ENCODE results near the gene SORCS1. TPM values are rescaled to one million over a fixed set of nuclear protein-coding genes. Genes with fewer than 3 reads are reported as not detected.

The SORCS1 gene
- total and polyA plus RNA-seq, 4 donors, result 0.08 to 0.21 (median 0.09) TPM; not detected in 1

DNA sequence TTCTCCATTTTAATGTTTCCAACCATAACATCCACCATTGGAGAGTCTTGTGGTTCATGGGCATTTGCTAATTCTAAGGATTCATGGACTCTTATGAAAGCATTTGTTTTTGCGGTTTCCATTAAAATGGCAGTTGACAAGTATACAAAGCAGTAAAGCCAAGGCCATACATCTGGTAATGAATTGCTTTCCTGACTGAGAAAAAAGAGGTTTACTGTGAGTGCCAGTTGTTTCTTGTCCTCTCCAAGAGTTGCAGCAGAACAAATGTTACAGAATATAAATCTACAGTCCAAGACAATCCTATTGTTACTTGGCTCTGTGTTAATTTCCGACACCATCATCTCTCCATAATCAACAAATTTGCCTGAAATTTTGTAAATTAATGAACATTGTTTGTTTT lies 261.3 kb downstream of the SORCS1 start:
- TF ChIP-seq, protein P1, sequence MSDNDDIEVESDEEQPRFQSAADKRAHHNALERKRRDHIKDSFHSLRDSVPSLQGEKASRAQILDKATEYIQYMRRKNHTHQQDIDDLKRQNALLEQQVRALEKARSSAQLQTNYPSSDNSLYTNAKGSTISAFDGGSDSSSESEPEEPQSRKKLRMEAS (IDR thresholded peaks at IDR 0.05), result no peak
- TF ChIP-seq FOXA2 (IDR thresholded peaks at IDR 0.05) (no peak), GABPA (IDR thresholded peaks at IDR 0.05 in 1 of 2, conservative IDR thresholded peaks at IDR 0.05 in 1 of 2) (no peak), RXRA (IDR thresholded peaks at IDR 0.05) (no peak), TAF1 (conservative IDR thresholded peaks at IDR 0.05) (no peak), JUND (IDR thresholded peaks at IDR 0.05) (no peak), SP1 (IDR thresholded peaks at IDR 0.05) (no peak), HNF4A (conservative IDR thresholded peaks at IDR 0.05) (no peak), HNF4G (IDR thresholded peaks at IDR 0.05) (no peak), RAD21 (IDR thresholded peaks at IDR 0.05) (no peak), NR2F2 (IDR thresholded peaks at IDR 0.05) (no peak), FOXA1 (IDR thresholded peaks at IDR 0.05) (no peak), EGR1 (IDR thresholded peaks at IDR 0.05; ENCODE audit: low read depth in 2 of 2) (no peak), YY1 (IDR thresholded peaks at IDR 0.05) (no peak)
- TF ChIP-seq, protein P2, sequence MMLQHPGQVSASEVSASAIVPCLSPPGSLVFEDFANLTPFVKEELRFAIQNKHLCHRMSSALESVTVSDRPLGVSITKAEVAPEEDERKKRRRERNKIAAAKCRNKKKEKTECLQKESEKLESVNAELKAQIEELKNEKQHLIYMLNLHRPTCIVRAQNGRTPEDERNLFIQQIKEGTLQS (IDR thresholded peaks at IDR 0.05), result no peak
- TF ChIP-seq, protein P3, sequence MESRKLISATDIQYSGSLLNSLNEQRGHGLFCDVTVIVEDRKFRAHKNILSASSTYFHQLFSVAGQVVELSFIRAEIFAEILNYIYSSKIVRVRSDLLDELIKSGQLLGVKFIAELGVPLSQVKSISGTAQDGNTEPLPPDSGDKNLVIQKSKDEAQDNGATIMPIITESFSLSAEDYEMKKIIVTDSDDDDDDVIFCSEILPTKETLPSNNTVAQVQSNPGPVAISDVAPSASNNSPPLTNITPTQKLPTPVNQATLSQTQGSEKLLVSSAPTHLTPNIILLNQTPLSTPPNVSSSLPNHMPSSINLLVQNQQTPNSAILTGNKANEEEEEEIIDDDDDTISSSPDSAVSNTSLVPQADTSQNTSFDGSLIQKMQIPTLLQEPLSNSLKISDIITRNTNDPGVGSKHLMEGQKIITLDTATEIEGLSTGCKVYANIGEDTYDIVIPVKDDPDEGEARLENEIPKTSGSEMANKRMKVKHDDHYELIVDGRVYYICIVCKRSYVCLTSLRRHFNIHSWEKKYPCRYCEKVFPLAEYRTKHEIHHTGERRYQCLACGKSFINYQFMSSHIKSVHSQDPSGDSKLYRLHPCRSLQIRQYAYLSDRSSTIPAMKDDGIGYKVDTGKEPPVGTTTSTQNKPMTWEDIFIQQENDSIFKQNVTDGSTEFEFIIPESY (IDR thresholded peaks at IDR 0.05), result no peak
- TF ChIP-seq, protein P4, sequence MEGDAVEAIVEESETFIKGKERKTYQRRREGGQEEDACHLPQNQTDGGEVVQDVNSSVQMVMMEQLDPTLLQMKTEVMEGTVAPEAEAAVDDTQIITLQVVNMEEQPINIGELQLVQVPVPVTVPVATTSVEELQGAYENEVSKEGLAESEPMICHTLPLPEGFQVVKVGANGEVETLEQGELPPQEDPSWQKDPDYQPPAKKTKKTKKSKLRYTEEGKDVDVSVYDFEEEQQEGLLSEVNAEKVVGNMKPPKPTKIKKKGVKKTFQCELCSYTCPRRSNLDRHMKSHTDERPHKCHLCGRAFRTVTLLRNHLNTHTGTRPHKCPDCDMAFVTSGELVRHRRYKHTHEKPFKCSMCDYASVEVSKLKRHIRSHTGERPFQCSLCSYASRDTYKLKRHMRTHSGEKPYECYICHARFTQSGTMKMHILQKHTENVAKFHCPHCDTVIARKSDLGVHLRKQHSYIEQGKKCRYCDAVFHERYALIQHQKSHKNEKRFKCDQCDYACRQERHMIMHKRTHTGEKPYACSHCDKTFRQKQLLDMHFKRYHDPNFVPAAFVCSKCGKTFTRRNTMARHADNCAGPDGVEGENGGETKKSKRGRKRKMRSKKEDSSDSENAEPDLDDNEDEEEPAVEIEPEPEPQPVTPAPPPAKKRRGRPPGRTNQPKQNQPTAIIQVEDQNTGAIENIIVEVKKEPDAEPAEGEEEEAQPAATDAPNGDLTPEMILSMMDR (IDR thresholded peaks at IDR 0.05; ENCODE audit: low read depth, low read length, missing input control), result no peak
- TF ChIP-seq, protein P5, sequence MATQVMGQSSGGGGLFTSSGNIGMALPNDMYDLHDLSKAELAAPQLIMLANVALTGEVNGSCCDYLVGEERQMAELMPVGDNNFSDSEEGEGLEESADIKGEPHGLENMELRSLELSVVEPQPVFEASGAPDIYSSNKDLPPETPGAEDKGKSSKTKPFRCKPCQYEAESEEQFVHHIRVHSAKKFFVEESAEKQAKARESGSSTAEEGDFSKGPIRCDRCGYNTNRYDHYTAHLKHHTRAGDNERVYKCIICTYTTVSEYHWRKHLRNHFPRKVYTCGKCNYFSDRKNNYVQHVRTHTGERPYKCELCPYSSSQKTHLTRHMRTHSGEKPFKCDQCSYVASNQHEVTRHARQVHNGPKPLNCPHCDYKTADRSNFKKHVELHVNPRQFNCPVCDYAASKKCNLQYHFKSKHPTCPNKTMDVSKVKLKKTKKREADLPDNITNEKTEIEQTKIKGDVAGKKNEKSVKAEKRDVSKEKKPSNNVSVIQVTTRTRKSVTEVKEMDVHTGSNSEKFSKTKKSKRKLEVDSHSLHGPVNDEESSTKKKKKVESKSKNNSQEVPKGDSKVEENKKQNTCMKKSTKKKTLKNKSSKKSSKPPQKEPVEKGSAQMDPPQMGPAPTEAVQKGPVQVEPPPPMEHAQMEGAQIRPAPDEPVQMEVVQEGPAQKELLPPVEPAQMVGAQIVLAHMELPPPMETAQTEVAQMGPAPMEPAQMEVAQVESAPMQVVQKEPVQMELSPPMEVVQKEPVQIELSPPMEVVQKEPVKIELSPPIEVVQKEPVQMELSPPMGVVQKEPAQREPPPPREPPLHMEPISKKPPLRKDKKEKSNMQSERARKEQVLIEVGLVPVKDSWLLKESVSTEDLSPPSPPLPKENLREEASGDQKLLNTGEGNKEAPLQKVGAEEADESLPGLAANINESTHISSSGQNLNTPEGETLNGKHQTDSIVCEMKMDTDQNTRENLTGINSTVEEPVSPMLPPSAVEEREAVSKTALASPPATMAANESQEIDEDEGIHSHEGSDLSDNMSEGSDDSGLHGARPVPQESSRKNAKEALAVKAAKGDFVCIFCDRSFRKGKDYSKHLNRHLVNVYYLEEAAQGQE (IDR thresholded peaks at IDR 0.05), result no peak
- H3K4me1 ChIP-seq (ENCODE audit: control insufficient read depth in 4 of 4, insufficient read depth in 4 of 4, low read length in 3 of 4), result no peaks in the 10 kb centered on the region
- DNase-seq (ENCODE audit: low spot score), result no peak
- H3K9ac ChIP-seq (ENCODE audit: low read depth in 1 of 2, low read length in 2 of 2), result no peak overlapping the region
- H3K4me3 ChIP-seq (ENCODE audit: low read depth in 1 of 3, low read length in 3 of 3), result no peak overlapping the region
- no peaks in the 10 kb centered on the region for H3K36me3 ChIP-seq (ENCODE audit: control insufficient read depth in 4 of 4, insufficient read depth in 3 of 4, low read depth in 1 of 4, low read length in 3 of 4)
- H3K27me3 ChIP-seq (ENCODE audit: control insufficient read depth in 4 of 4, insufficient read depth in 4 of 4, low read length in 3 of 4), result no peaks in the 10 kb centered on the region
- no peak overlapping the region for H3K27ac ChIP-seq (ENCODE audit: low read depth in 1 of 2, low read length in 2 of 2)
- 98% methylated on average over 2 of the region's 2 CpGs for WGBS
- no peaks in the 10 kb centered on the region for H3K9me3 ChIP-seq (ENCODE audit: control insufficient read depth in 4 of 4, low read length in 3 of 4)
